SIG-M5 (cell line): ENCODE data around the gene TERF2IP.

Experiments
- DNase-seq: peaks from one replicate; lab custom pipeline; 2025; lab: John Stamatoyannopoulos, UW

Gene TERF2IP, protein sequence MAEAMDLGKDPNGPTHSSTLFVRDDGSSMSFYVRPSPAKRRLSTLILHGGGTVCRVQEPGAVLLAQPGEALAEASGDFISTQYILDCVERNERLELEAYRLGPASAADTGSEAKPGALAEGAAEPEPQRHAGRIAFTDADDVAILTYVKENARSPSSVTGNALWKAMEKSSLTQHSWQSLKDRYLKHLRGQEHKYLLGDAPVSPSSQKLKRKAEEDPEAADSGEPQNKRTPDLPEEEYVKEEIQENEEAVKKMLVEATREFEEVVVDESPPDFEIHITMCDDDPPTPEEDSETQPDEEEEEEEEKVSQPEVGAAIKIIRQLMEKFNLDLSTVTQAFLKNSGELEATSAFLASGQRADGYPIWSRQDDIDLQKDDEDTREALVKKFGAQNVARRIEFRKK

GRCh38 chr16:75647492-75648264 is at the start of gene TERF2IP, which contains the start of gene KARS1:
TERF2IP (plus strand) TSS chr16:75647773; CDS start chr16:75647883, 110 bp downstream.
KARS1 (minus strand) TSS chr16:75647665; CDS start chr16:75647639, 26 bp downstream.
- peak; percentile 58 for DNase-seq

DNA sequence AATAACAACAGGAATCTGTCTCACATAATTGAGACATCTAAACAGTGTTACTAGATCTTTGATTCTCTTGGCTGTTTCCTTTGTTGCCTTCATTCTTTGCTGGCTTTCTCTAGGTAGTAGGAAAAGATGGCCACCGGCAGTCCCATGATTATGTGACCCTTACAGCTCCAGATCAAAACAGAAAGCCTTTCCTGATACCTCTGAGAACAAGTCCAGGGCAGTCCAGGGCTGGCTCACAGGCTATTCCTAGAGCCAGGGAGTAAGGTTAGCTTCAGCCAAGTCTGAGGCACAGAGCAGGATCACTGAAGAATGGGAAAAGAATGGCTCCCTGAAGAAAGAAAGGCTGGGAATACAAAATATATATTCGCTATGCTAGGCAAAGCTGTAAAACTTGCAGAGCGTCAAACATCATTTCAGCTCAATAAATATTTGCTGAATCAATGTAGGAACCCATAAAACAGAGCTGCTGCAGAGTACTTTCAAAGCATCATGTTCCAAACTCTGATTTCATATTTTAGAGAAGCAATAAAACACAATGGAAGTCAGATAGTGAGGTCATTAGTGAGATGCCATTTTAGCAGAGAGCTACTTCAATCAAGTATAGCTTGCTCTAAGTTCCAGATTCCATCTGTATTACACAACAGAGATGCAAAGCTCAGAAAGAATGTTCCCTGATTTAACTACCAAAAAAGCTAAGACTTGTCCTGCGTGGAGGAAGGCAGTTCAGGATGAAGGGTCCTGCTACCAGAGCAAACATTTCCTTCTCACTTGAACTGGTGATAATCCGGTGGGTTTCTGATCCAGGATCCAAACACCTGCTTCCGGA is 47.9 kb upstream of the TERF2IP start:
- no peak for DNase-seq

- no peak for DNase-seq
These were observed 44.3 kb upstream of the TERF2IP start for GRCh38 chr16:75603241-75603640.

DNA sequence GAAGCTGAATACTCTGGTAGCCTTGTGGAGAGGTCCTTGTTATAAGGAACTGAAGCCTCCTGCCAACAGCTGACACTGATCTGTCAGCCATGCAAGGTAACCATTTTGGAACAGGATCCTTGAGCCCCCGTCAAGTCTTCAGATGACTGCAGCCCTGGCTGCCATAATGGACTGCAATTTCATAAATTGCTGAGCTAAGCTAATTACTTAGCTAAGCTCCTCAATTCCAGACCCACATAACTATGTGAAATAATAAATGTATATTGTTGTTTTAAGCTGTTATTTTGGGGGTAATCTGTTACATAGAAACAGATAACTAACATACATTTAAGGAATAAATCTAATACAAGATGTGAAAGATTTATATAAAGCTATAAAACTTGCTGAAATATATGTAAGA is 41.1 kb upstream of the TERF2IP start:
- no peak for DNase-seq

DNA sequence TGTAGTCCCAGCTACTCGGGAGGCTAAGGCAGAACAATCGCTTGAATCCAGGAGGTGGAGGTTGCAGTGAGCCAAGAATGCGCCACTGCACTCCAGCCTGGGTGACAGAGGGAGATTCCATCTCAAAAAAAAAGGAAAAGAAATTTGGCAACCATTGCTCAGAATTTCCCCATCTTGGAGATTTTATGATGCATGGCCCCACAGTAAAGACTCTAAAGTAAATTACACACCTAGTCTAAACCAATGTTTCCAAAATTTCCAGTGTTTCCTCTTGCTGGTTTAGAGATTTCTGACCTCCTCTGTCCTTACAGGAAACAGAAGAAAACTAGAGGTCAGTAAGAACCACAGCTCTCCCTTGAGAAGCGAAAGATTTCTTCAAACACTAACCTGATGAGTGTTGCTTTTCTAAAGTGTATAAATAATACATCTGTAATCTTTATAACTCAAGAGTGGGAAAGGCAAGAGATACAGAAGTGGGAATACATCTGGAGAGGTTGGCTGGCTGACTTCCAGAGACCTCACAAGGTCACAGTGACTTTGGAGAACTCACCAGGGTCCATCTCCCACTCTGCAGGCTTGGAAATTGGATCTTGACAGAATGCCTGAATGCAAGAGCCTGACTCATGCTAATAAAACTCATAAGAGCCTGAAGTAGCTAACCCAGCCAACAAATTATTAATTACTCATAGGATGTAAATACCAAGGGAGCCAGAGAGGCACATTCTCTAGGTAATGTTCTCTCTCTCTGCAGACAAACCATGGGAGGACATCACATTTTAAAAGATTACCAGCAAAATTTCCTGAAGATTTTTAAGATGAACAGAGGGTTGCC is 33.3 kb upstream of the TERF2IP start:
- no peak for DNase-seq

DNA sequence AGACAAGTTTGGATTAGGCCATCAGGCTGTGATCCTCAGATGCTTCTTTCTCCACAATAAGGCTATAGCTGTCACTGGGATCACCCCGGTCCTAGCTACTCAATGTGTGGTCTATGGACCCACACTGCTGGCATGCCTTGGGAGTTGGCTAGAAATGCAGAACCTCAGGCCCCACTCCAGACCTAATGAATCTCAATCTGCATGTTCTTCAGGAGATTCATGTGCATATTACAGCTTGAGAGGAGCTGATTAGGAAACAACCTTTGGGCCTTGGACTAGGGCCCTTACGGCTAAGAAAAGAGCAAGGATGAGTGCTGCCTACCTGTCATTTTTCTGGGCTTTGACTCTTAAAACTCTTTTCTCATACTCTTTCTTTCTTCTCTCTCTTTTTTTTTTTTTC is 32.0 kb upstream of the TERF2IP start:
- DNase-seq: no peak

- no peak for DNase-seq
These were observed 31.0 kb upstream of the TERF2IP start for GRCh38 chr16:75616521-75617010.

DNA sequence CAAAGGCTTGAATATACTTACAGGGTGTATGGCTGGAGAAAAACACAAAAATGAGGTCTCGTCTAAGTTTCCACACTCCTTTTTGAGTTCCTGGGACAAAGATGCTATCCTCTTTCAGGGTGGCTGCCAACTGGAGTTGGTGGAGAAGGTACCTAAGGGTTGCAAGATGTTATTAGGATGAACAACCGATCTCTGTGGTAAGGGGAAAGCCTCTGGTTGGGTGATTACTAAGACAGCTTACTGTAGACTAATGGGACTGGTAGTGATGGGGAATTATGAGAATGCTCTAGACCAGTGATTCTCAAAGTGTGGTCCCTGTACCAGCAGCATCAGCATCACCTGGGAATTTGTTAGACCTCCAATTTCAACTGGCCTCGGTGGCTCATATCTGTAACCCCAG is 30.5 kb upstream of the TERF2IP start:
- DNase-seq: no peak

GRCh38 chr16:75618780-75619179 is 28.8 kb upstream of the TERF2IP start:
- DNase-seq: no peak

- DNase-seq: no peak
These were observed 27.0 kb upstream of the TERF2IP start for GRCh38 chr16:75620326-75621169.

GRCh38 chr16:75621170-75621477 is 26.4 kb upstream of the TERF2IP start:
- DNase-seq: no peak

DNA sequence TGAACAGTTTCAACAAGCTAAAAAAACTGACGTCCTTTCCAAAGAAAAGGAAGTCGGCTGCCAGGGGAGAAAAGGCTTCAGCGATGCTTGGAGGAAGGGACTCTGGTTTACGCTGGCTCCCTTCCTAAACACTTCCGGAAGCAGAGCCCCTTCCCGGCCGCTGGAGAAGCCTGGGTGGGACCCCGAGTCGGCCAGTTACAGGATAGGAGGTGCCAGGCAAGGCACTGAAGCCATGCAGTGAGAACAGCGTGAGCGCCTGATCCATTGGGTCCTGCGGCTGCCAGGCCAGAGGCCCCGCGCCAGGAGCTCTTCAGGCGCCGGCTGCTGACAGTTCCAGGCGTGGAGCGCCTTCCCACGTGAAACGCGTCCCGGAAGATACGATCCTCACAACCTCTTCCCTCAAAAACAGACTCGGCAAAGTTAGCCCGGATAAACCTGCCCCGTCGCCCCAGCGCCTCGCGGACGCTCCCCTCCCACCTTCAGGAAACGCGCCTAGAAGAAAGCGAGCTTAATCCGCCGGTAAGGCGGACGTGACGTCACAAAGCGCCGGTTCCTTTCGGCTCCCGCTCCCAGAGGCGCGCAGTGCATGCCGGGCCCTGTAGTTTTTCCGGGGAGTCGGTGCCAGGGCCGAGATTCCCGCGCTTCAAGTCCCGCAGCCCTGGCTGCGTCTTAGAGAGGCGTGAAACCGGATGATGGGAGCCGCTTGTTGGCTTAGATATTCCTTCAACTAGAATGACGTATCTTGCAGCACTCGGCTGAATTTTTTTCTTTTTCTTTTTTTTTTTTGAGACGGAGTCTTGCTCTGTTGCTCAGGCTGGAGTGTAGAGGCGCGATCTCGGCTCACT is 24.6 kb upstream of the TERF2IP start, which contains the start of gene ADAT1:
Gene ADAT1, minus strand, starts transcription at position 521 of the 845 bp plus-strand sequence. CDS start 2,482 bp downstream, outside the sequence.
- peak; percentile 68 for DNase-seq

GRCh38 chr16:75624921-75625334 is 22.6 kb upstream of the TERF2IP start:
- no peak for DNase-seq

DNA sequence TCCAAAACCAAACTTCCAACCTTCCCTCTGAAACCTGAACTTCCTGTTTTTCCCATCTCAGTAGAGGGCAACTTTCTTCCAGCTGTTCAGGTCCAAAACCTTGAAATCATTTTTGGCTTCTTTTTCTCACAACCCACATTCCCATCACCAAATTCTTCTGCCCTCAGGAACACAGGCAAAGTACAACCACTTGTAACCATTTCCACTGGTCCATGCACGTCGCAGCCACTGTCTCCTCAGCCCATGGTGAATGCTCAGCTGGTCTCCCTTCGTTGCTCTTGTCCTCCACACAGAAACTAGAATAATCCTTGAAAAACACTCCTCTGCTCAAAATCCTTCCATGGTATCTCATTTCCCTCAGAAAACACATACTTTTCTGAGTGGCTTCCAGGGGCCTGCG is 20.8 kb upstream of the TERF2IP start:
- no peak for DNase-seq

DNA sequence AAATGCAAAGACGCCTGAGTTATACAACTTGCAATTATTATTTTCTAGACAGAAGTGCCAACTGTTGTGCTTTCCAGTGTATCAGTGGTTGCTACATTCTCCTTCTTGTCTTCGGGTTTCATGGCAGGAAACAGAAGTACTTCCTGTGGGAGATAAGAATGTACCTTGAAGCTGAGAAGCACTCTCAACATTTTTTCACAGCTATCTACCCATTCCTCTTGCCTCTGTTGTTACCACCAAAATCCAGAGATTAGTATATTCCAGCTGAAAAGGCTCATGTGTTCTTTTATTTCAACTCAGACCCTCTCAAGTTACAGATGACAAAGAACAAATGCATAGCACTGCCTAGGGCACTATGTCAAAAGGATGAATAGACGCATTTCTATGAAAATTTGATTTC is 19.7 kb upstream of the TERF2IP start:
- DNase-seq: no peak

GRCh38 chr16:75628351-75628750 is 19.2 kb upstream of the TERF2IP start:
- DNase-seq: no peak

DNA sequence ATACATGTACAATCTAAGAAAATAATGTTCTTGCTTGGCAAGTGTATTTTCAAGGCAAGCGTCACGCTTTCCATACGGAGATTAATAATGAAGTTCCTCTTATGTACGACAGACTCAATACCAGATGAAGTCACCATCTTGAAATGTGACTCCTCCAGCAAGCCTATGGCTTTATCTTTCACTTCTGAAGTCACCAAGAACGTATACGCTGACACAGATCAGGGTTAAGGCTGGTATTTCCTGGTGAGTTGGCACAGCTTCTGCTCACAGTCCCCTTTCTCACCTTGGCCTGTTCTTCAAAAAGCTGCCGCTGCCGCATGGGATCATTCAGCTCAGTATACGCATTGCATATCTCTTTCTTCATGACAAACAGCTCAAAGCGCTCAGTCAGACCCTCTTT is 18.4 kb upstream of the TERF2IP start:
- DNase-seq: no peak

DNA sequence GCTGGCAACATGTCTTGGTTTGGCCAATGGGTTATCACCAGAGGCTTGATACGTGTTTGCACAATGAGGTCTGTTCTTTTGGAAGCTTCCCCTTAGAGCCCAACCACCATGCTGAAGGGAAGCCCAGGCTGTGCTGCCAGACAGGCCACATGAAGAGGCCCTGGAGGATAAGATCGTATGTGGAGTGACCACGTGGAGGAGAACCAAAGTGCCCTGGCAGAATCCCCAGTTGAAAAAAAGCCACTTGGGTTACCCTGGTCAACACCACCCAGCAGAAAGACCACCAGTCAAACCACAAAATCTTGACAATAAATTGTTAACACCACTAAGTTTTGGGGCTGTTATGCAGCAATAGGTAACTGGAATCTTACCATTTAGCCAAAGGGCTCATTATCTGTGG is 17.5 kb upstream of the TERF2IP start:
- DNase-seq: no peak

GRCh38 chr16:75632857-75633256 is 14.7 kb upstream of the TERF2IP start:
- no peak for DNase-seq
